Measurements from ENCODE around the gene PHKA1.
A peak's percentile ranks its signal among the peaks of the same experiment; 100 is the strongest.
"Not testable (repeated sequence)": the region's sequence is repeated elsewhere in the genome, so short reads cannot be mapped to it uniquely, and the experiment has no call there.

The PHKA1 gene

DNA sequence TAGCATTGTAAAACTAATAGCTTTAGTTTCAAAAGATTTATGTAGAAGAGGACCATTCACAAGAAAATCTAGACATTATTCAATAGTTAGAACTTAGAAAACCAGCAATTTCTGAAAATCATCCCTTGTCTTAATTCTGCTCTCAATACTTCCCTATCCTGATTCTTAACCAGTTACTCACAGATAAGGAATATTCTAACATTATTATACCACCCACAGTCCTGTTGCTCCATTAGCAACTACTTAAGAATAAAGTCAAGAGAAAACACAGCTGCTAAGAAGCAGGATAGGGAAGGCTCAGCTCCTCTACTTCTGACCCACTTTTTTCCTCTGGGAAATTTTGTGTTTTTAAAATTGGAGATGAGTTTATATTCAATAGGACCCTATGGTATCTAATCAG lies 47.7 kb downstream of the PHKA1 start:
- no peak for DNase-seq (ENCODE audit: low read depth)

DNA sequence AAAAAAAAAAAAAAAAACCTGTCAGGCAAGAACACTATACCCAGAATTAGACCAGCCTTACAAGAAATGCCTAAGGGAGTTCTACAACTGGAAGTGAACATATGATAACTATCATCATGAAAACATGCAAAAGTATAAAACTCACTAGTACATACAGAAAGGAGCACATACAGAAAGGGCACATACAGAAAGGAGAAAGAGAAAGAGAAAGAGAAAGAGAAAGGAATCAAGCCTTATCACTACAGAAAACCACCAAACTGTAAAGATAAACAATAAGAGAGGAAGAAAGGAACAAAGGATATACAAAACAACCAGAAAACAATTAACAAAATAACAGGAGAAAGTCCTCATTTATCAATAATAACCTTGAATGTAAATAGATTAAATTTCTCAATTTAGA lies 50.4 kb downstream of the PHKA1 start:
- no peak for DNase-seq (ENCODE audit: low read depth)

DNA sequence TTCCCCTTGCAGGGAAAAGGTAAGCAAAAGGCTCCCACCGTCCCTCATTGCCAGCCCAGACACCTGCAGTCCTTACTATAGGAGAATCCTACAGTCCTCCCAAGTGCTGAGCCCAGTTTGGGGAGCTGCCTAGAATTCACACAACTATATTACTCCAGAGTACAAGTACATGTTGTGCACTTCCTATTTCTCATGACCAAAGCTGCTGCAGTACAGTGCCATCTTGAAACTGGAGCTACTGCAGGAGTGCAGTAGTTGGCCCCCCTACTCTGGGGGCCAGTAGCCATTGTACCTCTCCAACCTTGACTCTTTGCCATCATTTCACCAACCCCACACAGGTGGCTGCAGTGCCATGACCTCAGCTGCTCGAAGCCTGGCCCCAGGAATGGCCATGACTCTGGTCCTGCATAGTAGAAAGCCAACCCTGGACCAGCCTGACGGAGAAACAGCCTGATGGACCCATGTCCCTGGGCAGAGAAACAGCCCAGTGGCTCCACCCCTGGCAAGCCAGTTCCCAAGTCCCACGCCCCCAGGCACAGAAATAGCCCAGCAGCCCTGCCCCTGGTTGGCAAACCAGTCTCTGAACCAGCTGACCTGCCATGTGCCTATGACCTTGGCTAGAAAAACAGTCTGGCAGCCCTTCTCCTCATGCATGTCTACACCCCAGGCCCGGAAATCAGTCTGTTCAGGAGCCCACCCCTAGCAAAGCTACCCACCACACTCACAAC lies 51.9 kb downstream of the PHKA1 start:
- DNase-seq (ENCODE audit: low read depth) = no peak

DNA sequence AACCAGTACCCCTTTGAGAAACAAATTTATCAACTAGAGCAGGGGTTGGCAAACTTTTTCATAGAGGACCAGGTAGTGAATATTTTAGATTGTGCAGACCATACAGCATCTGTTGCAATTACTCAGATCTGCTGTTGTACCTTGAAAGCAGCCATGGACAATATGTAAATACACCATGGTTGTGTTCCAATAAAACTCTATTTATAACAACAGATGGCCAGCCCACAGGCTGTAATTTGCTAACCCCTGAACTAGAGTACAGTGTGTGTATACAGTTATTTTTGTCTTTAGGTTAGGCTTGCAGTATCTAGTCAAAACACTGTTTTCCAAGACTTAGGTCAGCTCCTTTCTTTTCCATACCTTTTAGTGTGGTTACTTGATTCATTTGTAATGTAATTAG lies 54.4 kb downstream of the PHKA1 start:
- DNase-seq (ENCODE audit: low read depth) = no peak

DNA sequence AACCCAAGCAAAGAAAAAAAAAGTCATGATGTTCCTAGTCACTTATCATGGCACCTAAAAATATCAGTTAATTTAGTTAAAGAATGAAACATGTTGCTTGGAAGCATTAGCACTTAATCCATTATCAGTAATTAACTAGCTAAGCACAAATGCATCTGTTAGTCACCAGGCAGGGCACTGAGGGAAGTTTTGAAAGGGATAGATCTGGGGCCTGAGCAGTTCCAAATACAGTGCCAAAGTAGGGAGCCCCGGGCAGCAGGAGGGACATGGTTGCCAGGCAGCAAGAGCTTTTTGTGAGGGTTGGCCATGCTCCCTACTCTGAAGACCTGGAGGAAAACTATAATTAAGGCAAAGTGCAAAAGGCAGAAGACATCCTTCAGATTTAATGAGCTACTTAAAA lies 62.0 kb downstream of the PHKA1 start:
- DNase-seq (ENCODE audit: low read depth) = no peak

DNA sequence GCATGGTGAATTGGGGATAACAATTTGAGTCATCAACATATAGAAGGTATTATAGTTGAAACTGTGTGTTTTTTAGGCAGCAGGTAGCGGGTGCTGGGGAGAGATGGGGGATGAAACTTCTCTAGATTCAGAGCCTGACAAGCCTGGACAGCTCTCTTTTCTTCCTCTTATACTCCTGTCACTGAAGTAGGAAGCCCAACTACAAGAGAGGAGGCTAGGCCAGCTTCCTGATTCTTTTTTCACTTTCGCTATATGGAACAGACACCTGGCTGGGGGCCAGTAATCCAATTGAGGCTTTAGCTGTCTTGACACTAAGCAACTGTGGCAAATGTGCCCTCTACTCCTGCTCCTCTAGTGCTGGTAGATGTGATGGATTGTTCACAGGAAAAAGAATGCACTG lies 69.2 kb downstream of the PHKA1 start:
- no peak for DNase-seq (ENCODE audit: low read depth)

DNA sequence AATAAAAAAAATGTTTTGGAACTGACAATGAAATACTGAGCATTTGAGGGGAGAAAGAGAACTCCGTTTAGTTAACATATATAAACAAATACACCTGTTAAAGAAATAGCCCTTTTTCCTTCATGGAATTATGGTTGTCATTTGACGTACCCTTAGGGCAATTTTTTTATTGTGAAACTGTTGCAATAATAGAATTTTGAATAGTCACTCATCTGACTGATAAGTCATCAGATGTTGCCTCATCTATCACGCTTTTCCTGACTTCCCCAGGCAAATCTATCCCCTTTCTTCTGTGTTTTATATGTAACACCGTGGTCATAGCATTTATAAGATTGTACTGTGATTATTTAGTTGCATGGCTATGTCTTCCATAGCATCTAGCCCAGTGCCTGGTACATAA lies 72.5 kb downstream of the PHKA1 start:
- DNase-seq (ENCODE audit: low read depth) = no peak

DNA sequence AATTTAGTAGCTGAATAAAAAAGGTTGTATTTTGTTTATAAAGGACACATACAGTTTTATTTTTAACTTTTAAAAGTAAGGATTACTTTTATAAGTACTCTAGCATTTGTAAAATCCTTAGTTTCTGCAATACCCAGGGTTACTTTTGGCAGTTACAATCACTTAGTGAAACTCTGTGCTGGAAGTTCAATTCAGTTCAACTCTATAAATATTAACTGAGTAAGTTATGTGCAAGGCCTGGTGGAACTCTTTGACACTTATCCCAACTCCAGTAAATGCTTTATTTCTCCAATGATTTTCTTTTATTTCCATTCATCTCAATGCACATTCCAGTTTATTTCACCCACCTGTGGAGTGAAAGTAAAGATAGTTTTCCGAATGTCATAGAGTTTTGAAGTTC lies 78.2 kb downstream of the PHKA1 start:
- no peak for DNase-seq (ENCODE audit: low read depth)

DNA sequence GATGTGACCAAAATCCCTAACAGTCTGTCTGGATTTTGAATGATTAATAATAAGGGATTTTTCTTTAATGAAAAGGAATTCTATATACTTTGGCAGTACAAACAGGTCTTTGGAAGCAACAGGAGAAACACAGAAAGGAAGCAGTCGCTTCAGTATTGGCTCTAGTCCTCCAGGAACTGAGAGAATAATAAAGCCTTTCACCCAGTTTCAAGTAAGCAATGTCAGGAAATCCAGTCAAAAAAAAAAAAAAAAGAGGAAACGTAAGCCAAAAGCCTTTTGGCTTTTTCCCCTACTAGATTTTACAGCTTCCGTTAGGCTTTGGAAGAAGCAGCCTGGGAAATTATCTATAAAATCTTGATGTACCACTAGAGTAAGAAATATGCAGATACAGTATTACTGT lies 79.8 kb downstream of the PHKA1 start:
- no peak for DNase-seq (ENCODE audit: low read depth)

DNA sequence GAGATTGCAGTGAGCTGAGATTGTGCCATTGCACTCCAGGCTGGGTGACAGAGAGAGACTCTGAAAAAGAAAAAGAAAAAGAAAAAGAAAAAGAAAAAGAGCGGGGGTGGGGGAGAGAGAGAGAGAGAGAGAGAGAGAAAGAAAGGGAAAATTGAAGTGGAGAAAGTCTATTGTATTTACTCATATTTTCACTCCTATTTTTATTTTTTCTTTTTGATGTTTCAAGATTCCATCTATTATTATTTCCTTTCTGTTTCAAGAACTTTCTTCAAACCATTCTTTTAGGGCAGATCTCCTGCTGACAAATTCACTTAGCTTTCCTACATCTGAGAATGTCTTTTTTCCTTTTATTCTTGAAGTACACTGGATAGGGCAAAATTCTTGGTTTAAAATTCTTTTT lies 83.9 kb downstream of the PHKA1 start:
- no peak for DNase-seq (ENCODE audit: low read depth)

DNA sequence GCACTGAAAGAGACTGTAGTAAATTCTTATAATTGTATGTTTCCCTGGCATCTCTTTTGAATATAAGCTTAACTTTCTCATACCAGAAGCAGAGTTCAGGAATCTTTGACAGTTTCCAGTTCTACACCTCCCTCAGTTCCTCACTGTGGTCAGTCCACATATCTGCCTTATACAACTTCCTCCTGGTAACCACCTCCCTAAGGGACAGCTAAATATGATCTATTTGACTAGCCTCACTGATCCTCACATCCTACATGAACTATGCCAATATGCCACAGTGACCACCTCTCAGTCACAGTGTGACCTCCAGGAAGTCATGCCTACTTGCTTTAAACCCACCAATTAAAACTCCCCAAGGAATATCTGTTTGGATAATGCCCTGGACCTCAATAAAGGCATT lies 89.9 kb downstream of the PHKA1 start:
- DNase-seq (ENCODE audit: low read depth) = no peak

DNA sequence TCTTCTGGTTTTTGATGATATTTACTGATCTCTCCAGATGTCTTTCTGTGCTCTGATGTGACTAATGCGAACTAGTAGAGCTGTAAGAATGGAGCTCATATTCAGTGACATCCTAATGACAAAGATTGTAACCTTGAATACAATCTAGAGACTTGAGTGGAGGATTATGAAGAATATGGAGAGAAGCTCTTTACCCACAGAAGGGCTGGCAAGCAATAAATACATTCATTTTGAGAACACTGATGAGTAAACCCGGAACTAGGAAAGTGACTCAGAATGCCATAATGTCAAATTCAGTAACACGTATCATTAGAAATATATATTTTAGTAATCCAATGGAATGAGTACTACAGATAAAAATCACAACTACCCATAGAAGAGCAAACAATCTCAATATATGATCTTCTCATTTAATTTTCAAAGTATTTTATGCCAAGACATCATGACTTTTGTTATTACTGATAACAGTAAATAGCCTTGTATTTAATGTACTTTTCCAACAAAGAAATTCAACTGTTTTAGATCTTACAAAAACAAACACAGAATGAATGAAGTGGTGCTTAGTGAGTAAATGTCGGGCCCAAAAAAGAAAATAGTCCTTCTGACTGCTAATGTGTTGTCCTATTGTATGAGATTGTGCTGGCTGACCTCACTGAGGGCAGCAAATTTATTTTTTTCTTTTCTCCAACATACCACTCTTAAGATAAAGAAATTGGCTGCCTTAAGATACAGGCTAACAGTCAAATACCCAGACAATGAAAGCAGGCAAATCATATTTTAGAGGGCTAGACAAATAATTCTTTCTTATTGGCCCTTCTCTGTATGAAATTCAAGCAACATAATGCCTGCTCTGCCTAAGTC lies 92.3 kb downstream of the PHKA1 start:
- no peak for DNase-seq (ENCODE audit: low read depth)

DNA sequence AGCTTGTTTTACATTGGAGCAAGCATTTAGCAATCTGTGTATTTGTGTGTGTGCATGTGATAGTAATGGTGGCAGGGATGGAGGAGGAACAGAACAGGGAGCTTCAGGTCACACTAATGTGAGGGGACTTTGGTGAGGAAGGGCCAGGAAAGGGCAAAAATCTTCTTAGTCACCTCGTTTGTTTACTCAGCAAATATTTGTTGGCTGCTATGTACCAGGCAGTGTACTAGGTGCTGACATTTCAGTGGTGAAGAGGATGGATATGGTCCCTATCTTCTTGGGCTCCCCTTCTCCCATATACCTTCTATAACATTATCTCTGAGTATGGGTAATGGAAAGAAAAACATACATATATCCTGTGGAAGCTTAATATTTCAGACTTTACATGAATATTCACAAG lies 92.9 kb downstream of the PHKA1 start:
- DNase-seq (ENCODE audit: low read depth) = no peak

DNA sequence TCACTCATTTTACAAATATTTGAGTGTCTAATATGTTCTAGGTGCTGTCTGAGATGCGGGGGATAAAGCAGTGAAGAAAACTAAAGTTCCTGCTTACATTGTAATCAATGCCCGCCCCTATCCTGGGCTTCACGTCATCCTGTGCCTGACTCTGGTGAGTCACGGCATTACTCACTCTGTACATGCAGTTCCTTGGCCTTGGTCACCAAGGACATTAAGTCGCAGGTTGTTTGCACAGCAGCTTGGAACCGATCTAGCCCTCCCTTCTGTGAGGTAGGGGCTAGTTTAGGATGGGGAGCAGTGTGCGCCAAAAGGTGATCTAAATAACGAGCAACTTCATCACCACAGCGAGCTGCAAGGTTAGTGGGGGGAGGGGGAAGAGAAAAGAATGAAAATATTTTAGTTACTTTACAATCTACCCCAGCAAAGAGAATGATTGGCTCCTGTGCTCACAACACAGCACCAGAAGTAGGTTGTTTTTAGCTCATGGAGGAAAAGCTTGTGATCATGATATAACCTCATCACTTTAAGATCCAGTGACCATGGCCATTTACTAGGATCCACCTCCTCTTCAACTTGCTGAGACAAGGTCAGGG lies 93.5 kb downstream of the PHKA1 start:
- peak; percentile 61 for DNase-seq (ENCODE audit: low read depth)

DNA sequence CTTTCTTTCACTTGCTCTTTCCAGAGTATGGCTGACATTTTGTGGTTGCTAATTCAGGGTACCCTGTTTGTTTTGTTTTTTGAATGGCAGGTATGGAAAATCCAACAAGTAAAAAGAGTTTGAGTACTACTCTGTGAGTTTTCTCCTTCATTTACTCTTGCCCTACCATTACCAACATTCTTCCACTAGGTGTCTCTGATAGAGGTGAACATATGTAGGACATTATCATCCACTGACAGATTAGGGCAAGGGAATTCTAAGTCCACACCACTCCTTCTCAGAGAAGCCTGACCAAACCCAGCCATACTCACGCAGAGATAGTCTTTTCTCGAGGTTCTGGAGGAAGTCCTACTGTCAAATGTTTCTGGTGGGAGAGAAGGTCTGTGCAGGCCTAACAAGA lies 104.8 kb downstream of the PHKA1 start:
- no peak for DNase-seq (ENCODE audit: low read depth)

DNA sequence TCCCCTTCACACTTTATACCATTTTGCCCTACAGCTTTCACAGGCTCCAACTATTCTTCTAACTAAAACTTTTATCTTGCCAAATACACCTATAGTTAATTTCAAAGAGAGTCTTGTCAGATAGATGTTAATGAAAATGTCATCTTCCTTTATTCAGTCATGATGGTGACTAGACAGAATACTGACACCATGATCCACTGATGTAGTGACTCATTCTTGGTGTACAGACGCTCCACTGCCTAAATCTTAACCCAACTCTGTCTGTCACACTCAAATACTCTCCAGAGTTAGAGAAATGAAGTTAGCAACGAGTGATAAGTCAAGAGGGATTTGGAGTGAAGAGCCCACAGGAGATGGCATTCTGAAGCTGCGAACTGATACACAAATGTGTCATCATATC lies 109.4 kb downstream of the PHKA1 start:
- no peak for DNase-seq (ENCODE audit: low read depth)

DNA sequence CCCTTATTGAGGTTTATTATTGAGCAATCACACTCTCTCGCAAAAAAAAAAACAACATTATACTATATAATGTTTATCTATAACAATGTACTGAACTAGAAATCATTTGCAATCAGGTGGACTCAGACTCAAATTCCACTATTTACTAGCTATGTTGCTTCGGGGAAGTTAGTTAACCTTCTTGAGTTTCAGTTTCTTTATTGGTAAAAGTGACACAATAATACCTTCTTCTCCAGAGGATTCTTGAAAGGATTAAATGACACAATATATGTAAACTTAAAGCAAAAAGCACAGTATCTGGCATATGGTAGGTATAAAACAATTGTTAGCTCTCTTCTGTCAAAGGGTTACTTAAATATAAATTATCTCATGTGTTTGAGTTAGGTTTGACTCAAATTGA lies 110.0 kb downstream of the PHKA1 start:
- DNase-seq (ENCODE audit: low read depth) = no peak

DNA sequence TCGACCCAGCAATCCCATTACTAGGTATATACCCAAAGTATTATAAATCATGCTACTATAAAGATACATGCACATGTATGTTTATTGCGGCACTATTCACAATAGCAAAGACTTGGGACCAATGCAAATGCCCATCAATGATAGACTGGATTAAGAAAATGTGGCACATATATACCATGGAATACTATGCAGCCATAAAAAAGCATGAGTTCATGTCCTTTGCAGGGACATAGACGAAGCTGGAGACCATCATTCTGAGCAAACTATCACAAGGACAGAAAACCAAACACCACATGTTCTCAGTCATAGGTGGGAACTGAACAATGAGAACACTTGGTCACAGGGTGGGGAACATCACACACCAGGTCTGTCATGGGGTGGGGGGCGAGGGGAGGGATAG lies 123.1 kb downstream of the PHKA1 start:
- not testable (repeated sequence) for DNase-seq (ENCODE audit: low read depth)

DNA sequence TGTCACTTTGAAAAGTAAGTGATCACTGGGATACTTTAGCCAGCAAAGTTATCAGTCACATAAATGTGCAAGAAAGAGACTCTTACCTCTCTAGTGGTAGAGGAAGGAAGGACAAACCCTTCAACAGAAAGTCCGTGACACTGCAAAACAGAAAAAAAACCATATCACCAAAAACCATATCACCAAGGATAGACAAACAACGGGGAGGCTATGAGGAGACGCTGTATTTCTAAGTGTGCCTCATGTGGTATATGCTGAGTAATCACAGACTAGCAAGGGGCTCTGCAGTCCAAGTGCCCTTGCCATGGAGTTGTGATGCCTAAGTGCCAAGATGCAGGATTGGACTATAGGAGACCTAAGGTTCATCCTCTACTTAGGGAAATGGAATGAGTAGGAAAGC lies 129.9 kb downstream of the PHKA1 start:
- no peak for DNase-seq (ENCODE audit: low read depth)

DNA sequence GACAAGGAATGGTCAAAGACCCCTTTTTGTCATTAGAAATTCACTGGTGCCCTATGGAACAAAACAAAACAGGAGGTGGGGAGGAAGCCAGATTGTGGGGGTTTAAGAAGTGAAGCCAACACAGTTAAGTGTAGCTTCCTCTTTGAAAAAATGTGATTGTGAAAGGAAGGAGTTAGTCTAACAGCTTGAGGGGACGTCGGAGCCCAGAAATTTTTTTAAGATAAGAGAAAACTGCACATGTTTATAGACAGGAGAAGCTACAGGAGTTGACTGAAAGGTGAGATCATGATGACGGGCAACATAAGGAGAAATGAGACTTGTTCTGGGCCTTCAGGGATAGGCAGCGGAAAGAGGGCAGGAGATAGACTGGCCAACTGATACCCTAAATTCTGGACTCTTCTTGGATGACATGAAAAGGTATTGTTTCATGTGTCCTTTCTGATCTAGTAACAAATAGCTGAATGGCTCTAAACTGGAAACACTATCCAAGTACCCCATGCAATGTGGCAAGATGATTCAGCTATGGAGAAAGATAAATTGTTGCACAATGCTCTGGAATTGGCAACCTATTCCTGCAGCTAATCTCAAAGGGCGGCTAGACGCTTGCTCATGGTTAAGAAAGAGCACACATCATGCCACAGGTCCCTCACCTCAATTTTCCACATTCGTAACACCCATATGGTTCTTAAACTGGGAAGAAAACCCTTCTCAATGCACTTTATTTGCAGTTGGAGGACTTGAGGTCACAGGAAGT lies 137.8 kb downstream of the PHKA1 start:
- no peak for DNase-seq (ENCODE audit: low read depth)

DNA sequence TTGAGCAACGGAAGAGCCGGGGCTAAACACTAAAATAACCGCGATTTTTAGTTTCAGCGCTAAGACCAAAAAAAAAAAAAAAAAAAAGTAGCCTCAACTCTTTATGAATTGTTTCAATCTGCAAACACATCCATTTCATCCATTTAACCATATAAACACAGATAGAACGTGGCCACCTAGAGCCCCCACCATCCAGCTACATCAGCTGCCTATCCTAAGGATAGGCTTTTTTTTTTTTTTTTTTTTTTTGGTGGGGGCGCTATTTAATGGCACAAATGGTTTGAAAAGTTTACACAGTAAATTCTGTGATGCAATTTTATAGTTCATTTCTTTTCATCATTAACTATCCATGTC lies 141.0 kb downstream of the PHKA1 start:
- DNase-seq (ENCODE audit: low read depth) = no peak

All from HS-27A (cell line).